HG02571 (cell line): ENCODE results near the gene KRTAP10-11.
"Not testable (repeated sequence)": the region's sequence is repeated elsewhere in the genome, so short reads cannot be mapped to it uniquely, and the experiment has no call there.

Source experiments
- ATAC-seq: cut with Tn5 transposase; IDR thresholded peaks from one replicate; pipeline ENCODE4 v1.9.1; 2021; ENCODE audit warnings: mild to moderate bottlenecking, moderate library complexity; ENCODE audit not compliant: unreplicated experiment

The KRTAP10-11 gene

GRCh38 chr21:44661567-44661966, 15.4 kb downstream of the KRTAP10-11 start:
- not testable (repeated sequence) for ATAC-seq

GRCh38 chr21:44664691-44665090, 18.5 kb downstream of the KRTAP10-11 start:
- ATAC-seq: no peak

- no peak for ATAC-seq
Measured at GRCh38 chr21:44666401-44667320, 20.4 kb downstream of the KRTAP10-11 start, which contains the start of gene KRTAP12-2. TSS of gene KRTAP12-2 (minus strand) at chr21:44666927. CDS start at chr21:44666886, 41 bp downstream.

GRCh38 chr21:44667612-44668011, 21.4 kb downstream of the KRTAP10-11 start:
- ATAC-seq: no peak

- ATAC-seq: no peak
Measured at GRCh38 chr21:44670642-44671432, 24.6 kb downstream of the KRTAP10-11 start.

GRCh38 chr21:44671911-44672310, 25.7 kb downstream of the KRTAP10-11 start:
- no peak for ATAC-seq

GRCh38 chr21:44677881-44678280, 31.7 kb downstream of the KRTAP10-11 start:
- ATAC-seq: no peak

- ATAC-seq: no peak
Measured at GRCh38 chr21:44681152-44681551, 34.9 kb downstream of the KRTAP10-11 start.

- ATAC-seq: no peak
Measured at GRCh38 chr21:44681861-44682579, 35.8 kb downstream of the KRTAP10-11 start, which contains the start of gene KRTAP12-1. TSS of gene KRTAP12-1 (minus strand) at chr21:44682163. CDS start at chr21:44682123, 40 bp downstream.

GRCh38 chr21:44682580-44683151, 36.5 kb downstream of the KRTAP10-11 start:
- no peak for ATAC-seq

- ATAC-seq: no peak
Measured at GRCh38 chr21:44684077-44684476, 37.9 kb downstream of the KRTAP10-11 start.

- ATAC-seq: no peak
Measured at GRCh38 chr21:44684483-44684882, 38.3 kb downstream of the KRTAP10-11 start.

- ATAC-seq: not testable (repeated sequence)
Measured at GRCh38 chr21:44685050-44685449, 38.8 kb downstream of the KRTAP10-11 start.

- ATAC-seq: no peak
Measured at GRCh38 chr21:44686000-44686781, 40.0 kb downstream of the KRTAP10-11 start.

GRCh38 chr21:44686843-44687561, 40.8 kb downstream of the KRTAP10-11 start:
- no peak for ATAC-seq

GRCh38 chr21:44687671-44688070, 41.5 kb downstream of the KRTAP10-11 start:
- ATAC-seq: no peak

GRCh38 chr21:44689740-44690139, 43.5 kb downstream of the KRTAP10-11 start:
- not testable (repeated sequence) for ATAC-seq

- no peak for ATAC-seq
Measured at GRCh38 chr21:44691686-44692085, 45.5 kb downstream of the KRTAP10-11 start.
